Measurements from ENCODE around the gene ATP10B.

Gene ATP10B

DNA sequence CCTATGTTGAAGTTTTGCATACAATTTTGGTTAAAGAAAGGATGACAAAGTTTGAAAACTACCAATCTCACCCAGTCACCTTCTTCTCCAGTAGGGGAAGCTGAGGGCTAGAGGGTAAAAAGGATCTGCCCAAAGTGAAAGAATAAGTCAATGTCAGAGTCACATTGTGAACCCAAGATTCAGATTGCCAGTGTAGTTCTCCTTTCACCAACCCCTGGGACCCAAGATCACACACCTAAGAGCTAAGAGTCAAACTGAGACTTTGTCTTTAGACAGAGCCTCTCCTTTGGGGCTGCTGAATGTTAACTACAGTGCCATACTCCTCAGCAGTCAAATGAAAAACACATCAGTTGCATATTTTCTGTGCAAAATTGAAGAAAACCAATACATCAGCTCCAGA lies 210.6 kb downstream of the ATP10B start:
- TF ChIP-seq ARNT (IDR thresholded peaks at IDR 0.05), result no peak
- ChIA-PET CTCF (no interaction called here), POLR2A (no interaction called here)

GRCh38 chr5:160640406-160640805 lies 211.6 kb downstream of the ATP10B start:
- no peak for DNase-seq (ENCODE audit: extremely low spot score)
- TF ChIP-seq FOXA1 (IDR thresholded peaks at IDR 0.05) (no peak), L3MBTL2 (conservative IDR thresholded peaks at IDR 0.05) (no peak), TARDBP (IDR thresholded peaks at IDR 0.05) (no peak), LEF1 (IDR thresholded peaks at IDR 0.05; ENCODE audit: borderline replicate concordance) (no peak), SUZ12 (IDR thresholded peaks at IDR 0.05) (no peak), PKNOX1 (IDR thresholded peaks at IDR 0.05) (no peak), FOXK2 (IDR thresholded peaks at IDR 0.05) (no peak)
- ChIA-PET POLR2A (no interaction called here), CTCF (no interaction called here)

More for the DNA sequence above, 210.6 kb downstream of the ATP10B start:
- DNase-seq (ENCODE audit: extremely low spot score), result no peak

- no peak for TF ChIP-seq FOXK2 (IDR thresholded peaks at IDR 0.05)
- TF ChIP-seq NFRKB (IDR thresholded peaks at IDR 0.05), result no peak
- no peak for TF ChIP-seq TARDBP (IDR thresholded peaks at IDR 0.05)
- no peak for TF ChIP-seq SP1 (IDR thresholded peaks at IDR 0.05)
- no peak for TF ChIP-seq ZNF384 (IDR thresholded peaks at IDR 0.05)
- TF ChIP-seq SUZ12 (IDR thresholded peaks at IDR 0.05), result no peak
- TF ChIP-seq BHLHE40 (IDR thresholded peaks at IDR 0.05; ENCODE audit: borderline replicate concordance), result no peak
- no peak for TF ChIP-seq L3MBTL2 (conservative IDR thresholded peaks at IDR 0.05)
- no peak for TF ChIP-seq LEF1 (IDR thresholded peaks at IDR 0.05; ENCODE audit: borderline replicate concordance)
- TF ChIP-seq PKNOX1 (IDR thresholded peaks at IDR 0.05), result no peak
- TF ChIP-seq CTBP1 (IDR thresholded peaks at IDR 0.05; ENCODE audit: borderline replicate concordance), result no peak
- no peak for TF ChIP-seq FOXA1 (IDR thresholded peaks at IDR 0.05)
- no peak for TF ChIP-seq ARNT (IDR thresholded peaks at IDR 0.05)
- TF ChIP-seq ELF4 (IDR thresholded peaks at IDR 0.05), result no peak
- TF ChIP-seq HDGF (IDR thresholded peaks at IDR 0.05; ENCODE audit: borderline replicate concordance), result no peak
- TF ChIP-seq FOXM1 (IDR thresholded peaks at IDR 0.05; ENCODE audit: borderline replicate concordance), result no peak
Measured at GRCh38 chr5:160638161-160638742, 213.8 kb downstream of the ATP10B start.

DNA sequence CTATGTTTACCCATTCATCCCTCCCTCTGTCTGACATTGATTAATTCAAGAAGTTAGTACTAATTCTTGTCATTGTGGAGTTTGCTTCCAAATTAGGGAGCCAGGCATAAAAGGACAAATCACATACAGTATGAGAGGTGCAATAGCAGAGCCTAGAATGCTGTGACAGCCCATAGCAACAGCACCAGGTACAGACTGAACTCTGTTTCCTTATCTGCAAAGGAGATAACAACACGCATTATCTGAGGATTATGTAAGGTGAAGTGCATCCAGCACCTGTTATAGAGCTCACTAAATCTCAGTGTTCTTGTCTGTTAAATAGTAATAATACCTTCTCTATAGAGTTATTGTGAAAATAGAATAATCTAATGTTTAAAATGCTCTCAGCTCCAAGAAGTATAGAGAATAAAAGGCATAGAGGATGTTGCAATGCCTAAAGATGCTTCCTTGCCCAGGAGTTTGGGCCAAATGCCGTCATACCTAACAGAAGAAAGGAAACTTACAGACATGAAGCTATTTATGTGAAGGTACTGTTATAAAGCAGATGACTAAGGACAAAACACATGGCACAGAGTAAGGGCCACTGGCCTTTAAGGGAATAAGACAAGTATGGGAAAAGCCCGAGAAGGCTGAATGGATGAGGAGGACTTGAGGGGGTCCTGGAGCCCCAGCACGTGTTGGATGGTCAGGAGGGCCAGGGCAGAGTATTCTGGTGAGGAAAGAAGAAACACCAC lies 214.5 kb downstream of the ATP10B start:
- no peak for TF ChIP-seq ZNF384 (IDR thresholded peaks at IDR 0.05)
- TF ChIP-seq SP1 (IDR thresholded peaks at IDR 0.05), result no peak
- no peak for TF ChIP-seq TARDBP (IDR thresholded peaks at IDR 0.05)
- no peak for TF ChIP-seq NFRKB (IDR thresholded peaks at IDR 0.05)
- no peak for TF ChIP-seq L3MBTL2 (conservative IDR thresholded peaks at IDR 0.05)
- no peak for TF ChIP-seq PKNOX1 (IDR thresholded peaks at IDR 0.05)
- TF ChIP-seq FOXM1 (IDR thresholded peaks at IDR 0.05; ENCODE audit: borderline replicate concordance), result no peak
- no peak for TF ChIP-seq FOXK2 (IDR thresholded peaks at IDR 0.05)
- TF ChIP-seq FOXA1 (IDR thresholded peaks at IDR 0.05), result no peak
- TF ChIP-seq BHLHE40 (IDR thresholded peaks at IDR 0.05; ENCODE audit: borderline replicate concordance), result no peak
- no peak for TF ChIP-seq ARNT (IDR thresholded peaks at IDR 0.05)
- TF ChIP-seq ELF4 (IDR thresholded peaks at IDR 0.05), result no peak
- no peak for TF ChIP-seq LEF1 (IDR thresholded peaks at IDR 0.05; ENCODE audit: borderline replicate concordance)
- TF ChIP-seq SUZ12 (IDR thresholded peaks at IDR 0.05), result no peak
- no peak for TF ChIP-seq HDGF (IDR thresholded peaks at IDR 0.05; ENCODE audit: borderline replicate concordance)
- no peak for TF ChIP-seq CTBP1 (IDR thresholded peaks at IDR 0.05; ENCODE audit: borderline replicate concordance)

More at GRCh38 chr5:160638161-160638742, 213.8 kb downstream of the ATP10B start:
- ChIA-PET CTCF (no interaction called here), POLR2A (no interaction called here)
- no peak for DNase-seq (ENCODE audit: extremely low spot score)

GRCh38 chr5:160635663-160636062 lies 216.3 kb downstream of the ATP10B start:
- DNase-seq (ENCODE audit: extremely low spot score), result no peak
- no peak for TF ChIP-seq L3MBTL2 (conservative IDR thresholded peaks at IDR 0.05)
- TF ChIP-seq BHLHE40 (IDR thresholded peaks at IDR 0.05; ENCODE audit: borderline replicate concordance), result no peak
- ChIA-PET CTCF (no interaction called here), POLR2A (no interaction called here)

More for the DNA sequence above, 214.5 kb downstream of the ATP10B start:
- ChIA-PET CTCF (no interaction called here), POLR2A (no interaction called here)
- DNase-seq (ENCODE audit: extremely low spot score), result no peak

DNA sequence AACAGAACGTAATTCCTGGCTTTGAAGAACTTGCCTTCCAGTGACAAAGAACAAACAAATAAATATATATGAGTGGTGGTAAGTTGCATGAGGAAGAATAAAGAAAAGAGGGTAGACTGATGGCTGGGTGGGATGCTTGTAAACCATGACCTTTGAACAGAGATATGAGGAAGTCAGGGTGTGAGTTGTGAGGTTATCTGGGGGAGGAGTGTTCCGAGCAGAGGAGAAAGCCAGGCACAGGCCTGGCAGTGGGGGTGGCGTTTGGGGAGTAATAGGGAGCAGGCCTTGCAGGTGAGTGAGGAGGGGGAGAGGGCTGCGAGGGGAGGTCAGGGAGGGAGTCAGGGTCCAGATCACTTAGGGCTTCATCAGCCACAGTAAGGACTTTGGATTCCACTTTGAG lies 217.0 kb downstream of the ATP10B start:
- POLR2A ChIA-PET, result no interaction called here
- CTCF ChIA-PET, result interaction anchor here (0.9 kb wide), 1 partner anchor 197 kb away, joined by 3 read pairs; no protein-coding TSS in a partner anchor
- no peak for DNase-seq (ENCODE audit: extremely low spot score)
- TF ChIP-seq FOXM1 (IDR thresholded peaks at IDR 0.05; ENCODE audit: borderline replicate concordance) (no peak), NFRKB (IDR thresholded peaks at IDR 0.05) (no peak), TARDBP (IDR thresholded peaks at IDR 0.05) (no peak), SP1 (IDR thresholded peaks at IDR 0.05) (no peak), FOXA1 (IDR thresholded peaks at IDR 0.05) (no peak), ZNF384 (IDR thresholded peaks at IDR 0.05) (no peak), FOXK2 (IDR thresholded peaks at IDR 0.05) (no peak), BHLHE40 (IDR thresholded peaks at IDR 0.05; ENCODE audit: borderline replicate concordance) (no peak), SUZ12 (IDR thresholded peaks at IDR 0.05) (no peak), PKNOX1 (IDR thresholded peaks at IDR 0.05) (no peak), LEF1 (IDR thresholded peaks at IDR 0.05; ENCODE audit: borderline replicate concordance) (no peak), HDGF (IDR thresholded peaks at IDR 0.05; ENCODE audit: borderline replicate concordance) (no peak), ELF4 (IDR thresholded peaks at IDR 0.05) (no peak)

Measured in HEK293T (cell line).